Naive thymus-derived CD4-positive, alpha-beta T cell (primary cell): ENCODE data around the gene MUCL3. TPM values are rescaled to one million over a fixed set of nuclear protein-coding genes. Genes with fewer than 3 reads are reported as not detected.
A peak's percentile ranks its signal among the peaks of the same experiment; 100 is the strongest.

Experiments
- ATAC-seq: fragments of 150-1000 bp; cut with Tn5 transposase; 2 replicates; pipeline ENCODE4 v1.10.0; 2021; ENCODE audit warnings: mild to moderate bottlenecking, moderate library complexity
- CTCF ChIA-PET: fragments of 350-600 bp; sonication (Branson Sonifier 250); formaldehyde crosslinking; loops from one replicate; lab custom pipeline; 2021; ENCODE audit warnings: antibody characterized with exemption; lab: Charles Lee
- POLR2A ChIA-PET: fragments of 350-600 bp; sonication (Branson Sonifier 250); formaldehyde crosslinking; loops from one replicate; lab custom pipeline; 2021; ENCODE audit warnings: antibody characterized with exemption, inconsistent platforms; lab: Charles Lee
- DNase-seq, 9 donors: peaks; one replicate each; pipeline versions ENCODE4 v3.0.0 to v3.0.0-alpha.2; 2020 to 2022; ENCODE audit warnings: mixed read lengths in 1 of 9
- H3K27ac ChIP-seq: one replicate; pipeline ENCODE4 v1.7.0; 2013; ENCODE audit warnings: mild to moderate bottlenecking, low read depth, low read length, moderate library complexity
- H3K27me3 ChIP-seq, 2 donors: one replicate each; pipeline ENCODE4 v1.7.0; 2013; ENCODE audit warnings: low read length in 2 of 2, mild to moderate bottlenecking in 2 of 2, moderate library complexity in 2 of 2; ENCODE audit not compliant: control insufficient read depth in 2 of 2, insufficient read depth in 2 of 2
- H3K36me3 ChIP-seq, 3 experiments: 1 replicate in 2 of 3; 2 replicates in 1 of 3; pipeline ENCODE4 v1.7.0; 2013; ENCODE audit warnings: low read length in 3 of 3, mild to moderate bottlenecking in 3 of 3, moderate library complexity in 1 of 3; ENCODE audit not compliant: insufficient read depth in 3 of 3, control insufficient read depth in 2 of 3
- H3K4me1 ChIP-seq, 2 donors: one replicate each; pipeline ENCODE4 v1.7.0; 2013; ENCODE audit warnings: low read length in 2 of 2, mild to moderate bottlenecking in 2 of 2, moderate library complexity in 1 of 2; ENCODE audit not compliant: control insufficient read depth in 2 of 2, insufficient read depth in 2 of 2
- H3K4me3 ChIP-seq: 2 replicates; pipeline ENCODE4 v1.7.0; 2013; ENCODE audit warnings: mild to moderate bottlenecking, low read length
- H3K9me3 ChIP-seq, 3 experiments: 1 replicate in 2 of 3; 2 replicates in 1 of 3; pipeline ENCODE4 v1.7.0; 2013; ENCODE audit warnings: low read length in 3 of 3; ENCODE audit not compliant: control insufficient read depth in 2 of 3
- H3K27ac Mint-ChIP-seq, 9 donors: one replicate each; pipeline ENCODE4 v1.8.0; 2020 to 2022; ENCODE audit warnings: mixed read lengths in 9 of 9, mild to moderate bottlenecking in 8 of 9, moderate library complexity in 5 of 9, inconsistent platforms in 2 of 9
- H3K27me3 Mint-ChIP-seq, 5 donors: one replicate each; pipeline ENCODE4 v1.8.0; 2021 to 2022; ENCODE audit warnings: mixed read lengths in 5 of 5, mild to moderate bottlenecking in 1 of 5
- H3K36me3 Mint-ChIP-seq, 5 donors: one replicate each; pipeline ENCODE4 v1.8.0; 2020 to 2022; ENCODE audit warnings: mixed read lengths in 5 of 5, mild to moderate bottlenecking in 3 of 5, inconsistent platforms in 1 of 5
- H3K4me1 Mint-ChIP-seq, 7 donors: one replicate each; pipeline ENCODE4 v1.8.0; 2020 to 2022; ENCODE audit warnings: mixed read lengths in 7 of 7, mild to moderate bottlenecking in 3 of 7, inconsistent platforms in 1 of 7
- H3K4me3 Mint-ChIP-seq, 10 donors: one replicate each; pipeline ENCODE4 v1.8.0; 2020 to 2022; ENCODE audit warnings: mild to moderate bottlenecking in 10 of 10, mixed read lengths in 10 of 10, moderate library complexity in 6 of 10, inconsistent platforms in 2 of 10
- H3K9me3 Mint-ChIP-seq, 11 donors: one replicate each; pipeline ENCODE4 v1.8.0; 2020 to 2022; ENCODE audit warnings: mixed read lengths in 11 of 11, mild to moderate bottlenecking in 4 of 11, inconsistent platforms in 1 of 11, moderate library complexity in 1 of 11
- intact Hi-C, 2 donors: fragments of 100-400 bp; cut with micrococcal nuclease; formaldehyde crosslinking; loops; one replicate each; pipeline ENCODE4 v1.15.1; 2023
- polyA plus RNA-seq, 2 donors: library from polyadenylated mRNA; unstranded; fragments of 300-500 nt; fragmentation: Illumina TruSeq; gene quantifications; one replicate each; pipeline ENCODE4 v1.2.3, GENCODE V29; 2021
- total RNA-seq, 6 experiments: library from RNA in 5 of 6; stranded (reverse) in 5 of 6; gene quantifications; 1 replicate in 5 of 6; 2 replicates in 1 of 6; pipeline ENCODE4 v1.2.3 and lab custom pipeline; 2021 to 2026

MUCL3 gene
- total and polyA plus RNA-seq, 7 experiments from 2014 or later: not detected

DNA sequence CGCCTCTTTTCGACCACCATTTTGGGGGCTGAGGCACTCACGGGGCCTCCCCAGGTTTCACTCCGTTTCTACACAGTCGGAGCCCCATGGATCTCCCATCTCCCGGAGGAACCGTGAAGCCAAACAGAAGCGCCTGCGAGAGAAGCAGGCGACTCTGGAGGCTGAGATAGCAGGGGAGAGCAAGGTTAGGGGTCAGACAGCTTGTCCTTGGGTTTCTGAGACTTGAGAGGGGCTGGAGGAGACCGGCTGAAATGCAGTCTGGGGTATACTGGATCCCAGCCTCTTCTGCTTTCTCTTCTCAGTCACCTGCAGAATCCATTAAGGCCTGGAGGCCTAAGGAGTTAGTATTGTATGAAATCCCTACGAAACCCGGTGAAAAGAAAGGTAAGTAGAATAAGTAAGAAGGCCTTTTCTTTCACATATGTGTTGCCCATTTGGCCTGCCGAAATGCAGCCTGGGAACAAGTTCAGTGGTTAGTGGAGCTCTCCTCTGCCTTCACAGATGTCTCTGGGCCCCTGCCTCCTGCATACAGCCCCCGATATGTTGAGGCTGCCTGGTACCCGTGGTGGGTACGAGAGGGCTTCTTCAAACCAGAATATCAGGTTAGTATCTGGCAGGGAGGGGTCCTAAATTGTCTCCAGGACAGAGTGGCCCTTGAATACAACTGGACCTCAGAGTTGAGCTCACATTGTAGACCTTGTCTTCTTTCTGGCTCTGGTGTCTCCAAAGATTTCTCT lies 25.8 kb upstream of the MUCL3 start:
- ChIA-PET CTCF (interaction anchor here (0.6 to 4.2 kb wide), 14 partner anchors 36 to 1271 kb away, joined by 3 to 28 read pairs (median 3); partner anchors contain the start of gene PSORS1C1), POLR2A (interaction anchor here (0.8 to 1.6 kb wide), 3 partner anchors 8 to 172 kb away, joined by 4 to 5 read pairs (median 5); no protein-coding TSS in a partner anchor)
- intact Hi-C loops: loop anchor here (1.0 to 2.0 kb wide), 11 partner anchors 29 to 244 kb away; partner anchors contain the start of genes DDR1 (in 1 of the 2) and TCF19 (in 1 of the 2)
- ATAC-seq (no peak), DNase-seq (peak in 4 of 9 donors; percentile 1 to 7 (median 2))
- Mint-ChIP-seq H3K27me3 (no peaks in the 10 kb centered on the region), H3K4me1 (peaks cover 22 to 45% (median 36%) of the 10 kb centered on the region in 7 donors), H3K27ac (peak overlapping the region; percentile 81 to 93 (median 89)), H3K4me3 (peak overlapping the region; percentile 87 to 96 (median 92)), H3K36me3 (peaks cover 12 to 42% (median 13%) of the 10 kb centered on the region in 5 donors), H3K9me3 (no peaks in the 10 kb centered on the region)
- Histone ChIP-seq H3K27me3 (no peaks in the 10 kb centered on the region), H3K36me3 (peaks cover 0 to 47% (median 0%) of the 10 kb centered on the region in 3 experiments), H3K4me1 (peaks cover 13 to 17% of the 10 kb centered on the region in 2 donors), H3K4me3 (peak overlapping the region; percentile 64), H3K9me3 (no peaks in the 10 kb centered on the region), H3K27ac (peak overlapping the region; percentile 78)

DNA sequence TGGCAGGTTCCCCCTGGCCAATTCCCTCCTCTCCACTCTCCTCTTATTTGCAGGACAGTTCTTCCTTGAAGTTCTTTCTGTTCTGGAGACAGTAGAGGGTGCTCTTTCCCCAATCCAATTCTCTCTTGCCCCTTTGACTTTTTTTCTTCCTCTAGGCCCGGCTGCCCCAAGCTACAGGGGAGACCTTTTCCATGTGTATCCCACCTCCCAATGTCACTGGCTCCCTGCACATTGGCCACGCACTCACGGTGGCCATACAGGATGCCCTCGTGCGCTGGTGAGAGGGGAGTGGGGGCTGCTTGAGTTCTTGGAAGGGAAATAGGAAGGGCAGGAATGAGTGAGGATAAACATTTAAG lies 25.2 kb upstream of the MUCL3 start:
- H3K9me3 Mint-ChIP-seq: no peaks in the 10 kb centered on the region
- CTCF ChIA-PET: interaction anchor here (0.6 to 4.2 kb wide), 14 partner anchors 37 to 1271 kb away, joined by 3 to 28 read pairs (median 3); partner anchors contain the start of gene PSORS1C1
- H3K36me3 Mint-ChIP-seq: peaks cover 12 to 47% (median 13%) of the 10 kb centered on the region in 5 donors
- intact Hi-C loops: loop anchor here (1.0 to 2.0 kb wide), 10 partner anchors 31 to 243 kb away; partner anchors contain the start of genes DDR1 (in 1 of the 2) and TCF19 (in 1 of the 2)
- no peaks in the 10 kb centered on the region for H3K9me3 ChIP-seq
- POLR2A ChIA-PET: interaction anchor here (0.6 to 1.6 kb wide), 4 partner anchors 9 to 172 kb away, joined by 4 to 5 read pairs (median 4); no protein-coding TSS in a partner anchor
- H3K4me3 Mint-ChIP-seq: peak overlapping the region; percentile 87 to 96 (median 92)
- peaks cover 22 to 45% (median 36%) of the 10 kb centered on the region in 7 donors for H3K4me1 Mint-ChIP-seq
- no peaks in the 10 kb centered on the region for H3K27me3 Mint-ChIP-seq
- peak in 6 of 9 donors; percentile 8 to 45 (median 35) for DNase-seq
- peak overlapping the region in 8 of 9 donors; percentile 54 to 89 (median 86) for H3K27ac Mint-ChIP-seq
- no peak overlapping the region for H3K27ac ChIP-seq
- ATAC-seq: no peak
- H3K4me1 ChIP-seq: peaks cover 13 to 17% of the 10 kb centered on the region in 2 donors
- H3K4me3 ChIP-seq: no peak overlapping the region
- H3K36me3 ChIP-seq: peaks cover 0 to 50% (median 5%) of the 10 kb centered on the region in 3 experiments
- no peaks in the 10 kb centered on the region for H3K27me3 ChIP-seq

DNA sequence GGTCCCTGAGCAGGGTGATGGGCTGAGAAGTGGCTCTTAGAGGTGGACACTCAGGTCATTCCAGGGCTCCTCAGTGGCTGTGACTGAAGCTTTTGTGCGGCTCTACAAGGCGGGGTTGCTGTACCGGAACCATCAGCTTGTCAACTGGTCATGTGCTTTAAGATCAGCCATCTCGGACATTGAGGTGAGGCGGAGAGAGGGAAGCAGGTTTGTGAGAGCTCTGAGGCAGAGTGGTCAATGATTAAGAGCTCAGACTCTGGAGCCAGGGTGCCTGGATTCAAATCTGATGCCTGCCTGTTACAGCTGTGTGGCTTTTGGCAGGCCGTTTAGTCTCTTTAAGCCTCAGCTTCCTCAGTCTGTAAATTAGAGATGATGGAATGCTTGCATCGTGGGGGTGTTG lies 23.7 kb upstream of the MUCL3 start:
- DNase-seq (no peak), ATAC-seq (no peak)
- Histone ChIP-seq H3K36me3 (peaks cover 0 to 52% (median 5%) of the 10 kb centered on the region in 3 experiments), H3K4me1 (peaks cover 13 to 17% of the 10 kb centered on the region in 2 donors), H3K27me3 (no peaks in the 10 kb centered on the region), H3K9me3 (no peaks in the 10 kb centered on the region), H3K4me3 (no peak overlapping the region), H3K27ac (no peak overlapping the region)
- ChIA-PET CTCF (interaction anchor here (0.7 to 4.2 kb wide), 4 partner anchors 152 to 198 kb away, joined by 3 to 28 read pairs (median 18); partner anchors contain the start of gene PSORS1C1), POLR2A (no interaction called here)
- Mint-ChIP-seq H3K27ac (no peak overlapping the region), H3K4me1 (peaks cover 23 to 45% (median 36%) of the 10 kb centered on the region in 7 donors), H3K27me3 (no peaks in the 10 kb centered on the region), H3K4me3 (no peak overlapping the region), H3K36me3 (peaks cover 5 to 39% (median 13%) of the 10 kb centered on the region in 5 donors), H3K9me3 (no peaks in the 10 kb centered on the region)
- intact Hi-C loops: no loop called here

DNA sequence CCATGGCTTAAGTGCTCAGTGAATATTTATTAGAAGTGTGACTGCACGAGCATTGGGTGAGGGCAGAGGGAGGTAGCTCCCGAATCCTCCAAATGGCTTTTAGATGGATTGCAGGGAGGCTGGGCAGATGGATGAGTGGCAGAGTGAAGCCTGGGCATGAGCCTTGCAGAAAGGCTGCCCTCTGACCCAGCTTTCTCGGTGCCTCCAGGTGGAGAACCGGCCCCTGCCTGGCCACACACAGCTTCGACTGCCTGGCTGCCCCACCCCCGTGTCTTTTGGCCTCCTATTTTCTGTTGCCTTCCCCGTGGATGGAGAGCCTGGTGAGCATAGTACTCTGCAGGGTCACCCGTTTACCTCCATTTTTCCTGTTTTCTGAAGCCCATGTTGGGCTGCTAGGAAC lies 23.3 kb upstream of the MUCL3 start:
- Mint-ChIP-seq H3K27ac (no peak overlapping the region), H3K4me3 (no peak overlapping the region), H3K27me3 (no peaks in the 10 kb centered on the region), H3K36me3 (peaks cover 4 to 38% (median 17%) of the 10 kb centered on the region in 5 donors), H3K9me3 (no peaks in the 10 kb centered on the region), H3K4me1 (peaks cover 23 to 41% (median 35%) of the 10 kb centered on the region in 7 donors)
- H3K4me1 ChIP-seq: peaks cover 13 to 17% of the 10 kb centered on the region in 2 donors
- H3K9me3 ChIP-seq: no peaks in the 10 kb centered on the region
- no peak overlapping the region for H3K27ac ChIP-seq
- H3K4me3 ChIP-seq: no peak overlapping the region
- ChIA-PET CTCF (interaction anchor here (0.7 to 4.2 kb wide), 2 partner anchors 169 to 198 kb away, joined by 3 to 20 read pairs; partner anchors contain the start of gene PSORS1C1), POLR2A (no interaction called here)
- H3K36me3 ChIP-seq: peaks cover 0 to 56% (median 5%) of the 10 kb centered on the region in 3 experiments
- DNase-seq (no peak), ATAC-seq (no peak)
- H3K27me3 ChIP-seq: no peaks in the 10 kb centered on the region
- intact Hi-C loops: no loop called here

DNA sequence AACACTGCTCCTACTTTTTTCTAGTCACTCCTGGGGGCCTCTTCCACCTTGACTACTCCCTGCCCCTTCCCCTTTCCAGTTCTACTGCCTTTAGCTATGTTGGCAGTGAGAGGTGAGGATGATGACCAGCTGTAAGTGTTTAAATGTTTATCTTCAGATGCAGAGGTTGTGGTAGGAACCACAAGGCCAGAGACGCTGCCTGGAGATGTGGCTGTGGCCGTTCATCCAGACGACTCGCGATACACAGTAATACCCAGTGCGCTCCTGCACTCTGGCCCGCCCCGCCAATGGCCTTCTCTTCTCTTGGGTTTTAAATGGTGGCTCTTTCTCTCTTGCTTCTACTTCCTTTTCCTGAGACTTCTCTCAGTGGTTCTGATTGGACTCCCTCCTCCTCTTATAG lies 22.1 kb upstream of the MUCL3 start:
- peak overlapping the region in 2 of 9 donors; percentile 49 to 73 for H3K27ac Mint-ChIP-seq
- Histone ChIP-seq H3K27me3 (no peaks in the 10 kb centered on the region), H3K4me1 (peaks cover 9 to 11% of the 10 kb centered on the region in 2 donors), H3K9me3 (no peaks in the 10 kb centered on the region), H3K36me3 (peaks cover 0 to 68% (median 5%) of the 10 kb centered on the region in 3 experiments), H3K4me3 (no peak overlapping the region), H3K27ac (no peak overlapping the region)
- H3K4me1 Mint-ChIP-seq: peaks cover 22 to 32% (median 26%) of the 10 kb centered on the region in 7 donors
- H3K27me3 Mint-ChIP-seq: no peaks in the 10 kb centered on the region
- intact Hi-C loops: no loop called here
- DNase-seq: no peak
- ChIA-PET CTCF (interaction anchor here (1.1 to 4.2 kb wide), 2 partner anchors 161 to 168 kb away, joined by 3 to 20 read pairs; no protein-coding TSS in a partner anchor), POLR2A (interaction anchor here (0.6 to 1.2 kb wide), 2 partner anchors 34 to 151 kb away, joined by 3 read pairs; partner anchors contain the start of gene DDR1)
- peak overlapping the region in 1 of 10 donors; percentile 2 for H3K4me3 Mint-ChIP-seq
- H3K36me3 Mint-ChIP-seq: peaks cover 4 to 46% (median 15%) of the 10 kb centered on the region in 5 donors
- ATAC-seq: no peak
- no peaks in the 10 kb centered on the region for H3K9me3 Mint-ChIP-seq

DNA sequence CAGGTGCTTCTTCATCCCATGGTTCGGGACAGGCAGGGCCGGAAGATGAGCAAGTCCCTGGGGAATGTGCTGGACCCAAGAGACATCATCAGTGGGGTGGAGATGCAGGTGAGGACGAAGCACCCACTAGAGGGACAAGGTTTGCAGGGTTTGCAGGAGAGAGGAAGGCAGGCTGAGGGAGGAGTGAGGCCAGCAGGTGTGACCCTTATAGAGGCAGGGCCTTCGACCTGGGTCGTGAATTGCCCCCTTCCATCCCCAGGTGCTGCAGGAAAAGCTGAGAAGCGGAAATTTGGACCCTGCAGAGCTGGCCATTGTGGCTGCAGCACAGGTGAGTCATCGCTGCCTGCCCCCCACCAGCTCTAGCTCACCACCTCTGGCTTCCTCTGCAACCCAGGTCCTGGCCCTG lies 18.3 kb upstream of the MUCL3 start:
- peaks cover 0 to 4% (median 3%) of the 10 kb centered on the region in 7 donors for H3K4me1 Mint-ChIP-seq
- POLR2A ChIA-PET: no interaction called here
- H3K27ac Mint-ChIP-seq: peak overlapping the region in 1 of 9 donors; percentile 38
- no peaks in the 10 kb centered on the region for H3K4me1 ChIP-seq
- DNase-seq: no peak
- H3K4me3 ChIP-seq: no peak overlapping the region
- H3K4me3 Mint-ChIP-seq: no peak overlapping the region
- ATAC-seq: no peak
- H3K27ac ChIP-seq: no peak overlapping the region
- CTCF ChIA-PET: interaction anchor here (1.1 kb wide), 1 partner anchor 165 kb away, joined by 3 read pairs; no protein-coding TSS in a partner anchor
- intact Hi-C loops: no loop called here
- H3K27me3 ChIP-seq: no peaks in the 10 kb centered on the region
- no peaks in the 10 kb centered on the region for H3K27me3 Mint-ChIP-seq
- peaks cover 0 to 88% (median 5%) of the 10 kb centered on the region in 3 experiments for H3K36me3 ChIP-seq
- H3K9me3 ChIP-seq: no peaks in the 10 kb centered on the region
- H3K9me3 Mint-ChIP-seq: no peaks in the 10 kb centered on the region
- peaks cover 9 to 47% (median 13%) of the 10 kb centered on the region in 5 donors for H3K36me3 Mint-ChIP-seq
